GM12878 (cell line): ENCODE measurements around the gene EPB41L2. TPM values are rescaled to one million over a fixed set of nuclear protein-coding genes. Genes with fewer than 3 reads are reported as not detected.

Source experiments
- ATAC-seq: fragments of 200-7000 bp; cut with Tn5 transposase; 3 replicates; pipeline ENCODE4 v1.9.1; 2020; ENCODE audit warnings: mild to moderate bottlenecking, moderate library complexity
- BruUV-seq: library from RNA; stranded (reverse); fragments of 400-500 nt; replicated peaks from 2 replicates; lab custom pipeline; 2021; lab: Mats Ljungman, UMichigan
- CTCF ChIA-PET: fragments of 300-600 bp; sonication (Branson Sonifier 250); formaldehyde crosslinking; extraction: SDS; loops from one replicate; lab custom pipeline; 2021; ENCODE audit warnings: inconsistent platforms; lab: Yijun Ruan, JAX
- POLR2A ChIA-PET: fragments of 350-600 bp; formaldehyde crosslinking; extraction: SDS; loops from one replicate; lab custom pipeline; 2021; ENCODE audit warnings: inconsistent platforms; lab: Charles Lee
- RAD21 ChIA-PET: fragments of 300-600 bp; sonication (Branson Sonifier 250); formaldehyde crosslinking; loops from one replicate; lab custom pipeline; 2023; ENCODE audit warnings: antibody characterized with exemption; ENCODE audit not compliant: unreplicated experiment; lab: Charles Lee
- SMC1A ChIA-PET: fragments of 300-600 bp; sonication (Branson Sonifier 250); formaldehyde crosslinking; loops from one replicate; lab custom pipeline; 2023; ENCODE audit not compliant: unreplicated experiment, uncharacterized antibody; lab: Charles Lee
- DNase-seq: peaks from one replicate; pipeline ENCODE4 v3.0.0-alpha.2; 2011; ENCODE audit warnings: low read depth, low spot score
- FAIRE-seq: peaks from 3 replicates; lab custom pipeline; 2011; peaks lifted over from hg19 to GRCh38; lab: Jason Lieb, UNC
- H2AFZ ChIP-seq: 2 replicates; pipeline ENCODE4 v1.6.0; 2011; ENCODE audit warnings: low read depth, low read length, control low read depth; ENCODE audit not compliant: control insufficient read depth
- H3K27ac ChIP-seq: 2 replicates; pipeline ENCODE4 v1.5.1; 2011; ENCODE audit warnings: control low read depth; ENCODE audit not compliant: control insufficient read depth, insufficient read depth
- H3K27me3 ChIP-seq, 2 experiments: replicated peaks in 1 of 2; 2 replicates each; pipeline versions ENCODE4 v1.6.0 to v1.6.1; 2011; ENCODE audit warnings: low read length in 1 of 2; ENCODE audit not compliant: control insufficient read depth in 2 of 2, insufficient read depth in 2 of 2
- H3K36me3 ChIP-seq, 2 experiments: 2 replicates each; pipeline ENCODE4 v1.5.1; 2011; ENCODE audit warnings: low read length in 1 of 2; ENCODE audit not compliant: control insufficient read depth in 2 of 2, insufficient read depth in 2 of 2
- H3K4me1 ChIP-seq: 2 replicates; pipeline ENCODE4 v1.6.1; 2011; ENCODE audit warnings: mild to moderate bottlenecking, low read length, moderate library complexity, mixed read lengths; ENCODE audit not compliant: control insufficient read depth, insufficient read depth
- H3K4me2 ChIP-seq: 2 replicates; pipeline ENCODE4 v1.6.0; 2011; ENCODE audit warnings: control low read depth; ENCODE audit not compliant: control insufficient read depth, insufficient read depth
- H3K4me3 ChIP-seq: fragments of 200-600 bp; sonication (generic); 2 replicates; pipeline ENCODE4 v1.5.1; 2016
- H3K79me2 ChIP-seq: 2 replicates; pipeline ENCODE4 v1.6.0; 2011; ENCODE audit warnings: low read length; ENCODE audit not compliant: control insufficient read depth, insufficient read depth
- H3K9ac ChIP-seq: 2 replicates; pipeline ENCODE4 v1.8.0; 2011; ENCODE audit warnings: low read length, control low read depth, mixed read lengths; ENCODE audit not compliant: control insufficient read depth, insufficient read depth
- H3K9me3 ChIP-seq: replicated peaks from 3 replicates; pipeline ENCODE4 v1.5.1; 2011; ENCODE audit warnings: mild to moderate bottlenecking, low read length; ENCODE audit not compliant: control insufficient read depth, insufficient read depth
- H4K20me1 ChIP-seq: 2 replicates; pipeline ENCODE4 v1.6.0; 2011; ENCODE audit not compliant: control insufficient read depth, insufficient read depth
- CHD4 ChIP-seq: fragments of 200-600 bp; sonication (generic); IDR thresholded peaks from 2 replicates; pipeline ENCODE4 v1.6.1; 2016; ENCODE audit warnings: mild to moderate bottlenecking
- EP300 ChIP-seq, 2 experiments: fragments of 150-350 bp in 1 of 2; IDR thresholded peaks; 2 replicates each; pipeline ENCODE4 v1.6.1; 2011 to 2012; ENCODE audit warnings: low read depth in 2 of 2, low read length in 2 of 2, borderline replicate concordance in 1 of 2, improper control_type of control experiment in 1 of 2, inconsistent platforms in 1 of 2; ENCODE audit not compliant: control insufficient read depth in 1 of 2
- FOS ChIP-seq: IDR thresholded peaks from 3 replicates; pipeline ENCODE4 v1.6.1; 2011; ENCODE audit warnings: borderline replicate concordance; ENCODE audit not compliant: insufficient read length; ENCODE audit errors: extremely low read depth
- HDAC6 ChIP-seq: fragments of 200-600 bp; sonication (generic); IDR thresholded peaks from one replicate; pipeline ENCODE4 v1.8.0; 2017; ENCODE audit warnings: antibody characterized with exemption; ENCODE audit not compliant: unreplicated experiment
- HSF1 ChIP-seq: fragments of 150-350 bp; IDR thresholded peaks from 2 replicates; pipeline ENCODE4 v1.6.1; 2014; ENCODE audit warnings: mild to moderate bottlenecking, low read depth, low read length
- JUNB ChIP-seq: IDR thresholded peaks from 2 replicates; pipeline ENCODE4 v1.6.1; 2016; ENCODE audit warnings: antibody characterized with exemption, mild to moderate bottlenecking
- NFYB ChIP-seq: IDR thresholded peaks from 2 replicates; pipeline ENCODE4 v1.6.1; 2011; ENCODE audit warnings: low read depth, mild to moderate bottlenecking, low read length, improper control_type of control experiment, moderate library complexity; ENCODE audit not compliant: insufficient read depth
- NKRF ChIP-seq: fragments of 450-650 bp; conservative IDR thresholded peaks from 2 replicates; pipeline ENCODE4 v1.6.1; 2017; ENCODE audit warnings: mild to moderate bottlenecking, moderate library complexity
- PML ChIP-seq: IDR thresholded peaks from 2 replicates; pipeline ENCODE4 v1.6.1; 2012; ENCODE audit warnings: low read length, inconsistent platforms
- SMAD5 ChIP-seq: IDR thresholded peaks from 2 replicates; pipeline ENCODE4 v1.6.1; 2016; ENCODE audit warnings: antibody characterized with exemption, low read depth
- SPI1 ChIP-seq: IDR thresholded peaks from 2 replicates; pipeline ENCODE4 v1.6.1; 2011; ENCODE audit warnings: low read depth, mild to moderate bottlenecking, low read length, moderate library complexity, borderline replicate concordance; ENCODE audit not compliant: insufficient read depth
- SRF ChIP-seq, 2 experiments: IDR thresholded peaks; 2 replicates each; pipeline ENCODE4 v1.6.1; 2011; ENCODE audit warnings: low read depth in 2 of 2, low read length in 2 of 2, mild to moderate bottlenecking in 1 of 2, moderate library complexity in 1 of 2
- STAT3 ChIP-seq: IDR thresholded peaks from 2 replicates; pipeline ENCODE4 v1.6.1; 2011; ENCODE audit warnings: low read depth, low read length, improper control_type of control experiment
- TCF12 ChIP-seq: IDR thresholded peaks from 2 replicates; pipeline ENCODE4 v1.6.1; 2011; ENCODE audit warnings: low read depth, mild to moderate bottlenecking, low read length
- WRNIP1 ChIP-seq: IDR thresholded peaks from 2 replicates; pipeline ENCODE4 v1.6.1; 2011; ENCODE audit warnings: low read depth, low read length, improper control_type of control experiment, borderline replicate concordance
- WGBS: methylation state at CpG from one replicate; pipeline ENCODE4 v1.1.6; 2016; ENCODE audit warnings: low lambda C conversion rate; ENCODE audit not compliant: insufficient replicate concordance, insufficient coverage; ENCODE audit errors: missing lambda C conversion rate; 5-methylcytosine and 5-hydroxymethylcytosine counted together
- in situ Hi-C: fragments of 300-500 bp; cut with MboI; formaldehyde crosslinking; loops from 9 replicates; pipeline ENCODE4 v1.14.3; 2018; ENCODE audit warnings: mixed read lengths
- intact Hi-C: fragments of 100-400 bp; cut with micrococcal nuclease; formaldehyde crosslinking; loops from one replicate; pipeline ENCODE4 v1.14.2; 2022; ENCODE audit not compliant: unreplicated experiment
- polyA plus RNA-seq, 11 experiments: library from polyadenylated mRNA; depleted of rRNA in 4 of 11; unstranded in 6 of 11; stranded (reverse) in 5 of 11; fragments of >200 nt; fragmentation: Nextera tagmentation in 4 of 11; fragmentation: Illumina TruSeq in 1 of 11; extraction: Ambion mirVana in 4 of 11; extraction: Trizol in 1 of 11; gene quantifications; 1 replicate in 1 of 11; 2 replicates in 10 of 11; pipeline versions ENCODE4 v1.2.1 to v1.2.3, GENCODE V29; 2011 to 2016; ENCODE audit warnings: inconsistent platforms in 2 of 11, missing spikeins in 2 of 11, low read depth in 1 of 11
- total RNA-seq, 4 experiments: library from RNA; depleted of rRNA in 3 of 4; stranded (reverse); fragments of >200 nt in 3 of 4; fragmentation: Illumina TruSeq in 1 of 4; extraction: Trizol in 1 of 4; gene quantifications; 2 replicates each; pipeline versions ENCODE4 v1.2.1 to v1.2.3, GENCODE V29; 2013 to 2021

EPB41L2 gene
- total and polyA plus RNA-seq, 10 of the 15 experiments (the other 5 are each of a cell fraction or from before 2014, with no cell fraction given): 7.4 to 41.6 (median 19.0) TPM

DNA sequence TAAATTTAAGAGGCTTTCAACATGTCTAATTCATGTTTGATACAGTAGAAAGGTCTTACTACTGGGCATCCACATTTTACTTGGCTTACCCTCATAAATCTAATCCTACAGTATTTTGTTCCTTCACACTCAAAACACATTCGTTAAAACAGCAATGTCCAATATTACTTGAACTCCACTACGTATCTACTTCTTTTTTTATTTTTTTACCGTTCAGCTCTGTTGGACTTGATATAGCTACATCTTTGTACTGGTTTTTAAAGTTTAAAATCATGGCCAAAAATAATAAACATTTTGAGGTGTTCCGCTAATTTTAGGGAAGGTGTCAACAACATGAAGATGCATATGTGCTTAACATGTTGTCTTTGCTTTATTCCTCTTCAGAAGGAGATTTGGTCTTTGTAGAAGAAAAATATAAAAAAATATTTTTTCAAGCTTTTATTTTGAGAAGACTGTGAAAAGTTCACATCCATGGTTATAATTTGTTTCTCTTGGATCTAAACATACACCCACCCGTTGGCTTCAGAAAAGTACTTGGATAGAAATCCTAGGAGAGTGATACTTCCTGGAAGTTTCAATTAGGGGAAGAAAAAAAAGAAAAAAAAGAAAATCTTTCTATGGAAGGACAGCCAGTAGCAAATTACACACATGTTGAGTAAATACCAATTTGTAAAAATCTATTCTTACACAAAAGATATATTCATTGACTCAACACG is 71.5 kb downstream of the EPB41L2 start:
- Histone ChIP-seq H3K27ac (no peak overlapping the region), H3K27me3 (no peaks in the 10 kb centered on the region), H3K4me2 (no peak overlapping the region), H3K36me3 (no peaks in the 10 kb centered on the region; a peak in 2 of 4 replicates), H3K4me1 (no peaks in the 10 kb centered on the region), H3K4me3 (no peak overlapping the region), H3K9me3 (peaks cover 2% of the 10 kb centered on the region; the same call in 2 of the 3 replicates), H3K9ac (no peak overlapping the region), H3K79me2 (no peaks in the 10 kb centered on the region; the same call in 1 of the 2 replicates), H4K20me1 (no peaks in the 10 kb centered on the region), H2AFZ (no peak overlapping the region)
- DNase-seq: no peak
- SMC1A ChIA-PET: interaction anchor here (0.6 kb wide), 1 partner anchor 667 kb away, joined by 3 read pairs; no protein-coding TSS in a partner anchor
- POLR2A ChIA-PET: no interaction called here
- BruUV-seq: no TSS peak
- no peak for ATAC-seq
- intact Hi-C loops: no loop called here
- in situ Hi-C loops: no loop called here
- WGBS: 97% methylated on average over 6 of the region's 6 CpGs
- RAD21 ChIA-PET: no interaction called here
- TF ChIP-seq WRNIP1: no peak
- TF ChIP-seq FOS: no peak
- no peak for TF ChIP-seq STAT3
- no peak for TF ChIP-seq SRF (IDR thresholded peaks at IDR 0.05; ENCODE audit: low read depth in 2 of 2, low read length in 2 of 2)
- TF ChIP-seq SMAD5: no peak
- no peak for TF ChIP-seq NFYB
- no peak for TF ChIP-seq HSF1
- TF ChIP-seq EP300 (IDR thresholded peaks at IDR 0.05; ENCODE audit: borderline replicate concordance in 1 of 2, control insufficient read depth in 1 of 2, low read depth in 2 of 2, low read length in 2 of 2): no peak
- TF ChIP-seq CHD4: no peak
- TF ChIP-seq TCF12: no peak
- no peak for TF ChIP-seq PML
- no peak for TF ChIP-seq HDAC6
- no peak for TF ChIP-seq SPI1
- no peak for TF ChIP-seq JUNB
- TF ChIP-seq NKRF: no peak
- FAIRE-seq: no peak
- CTCF ChIA-PET: interaction anchor here (1.6 kb wide), 1 partner anchor 12 kb away, joined by 4 read pairs; no protein-coding TSS in a partner anchor
